GM21390 (cell line): ENCODE data around the gene ACSM6.

ENCODE experiments used
- ATAC-seq: cut with Tn5 transposase; IDR thresholded peaks from one replicate; pipeline ENCODE4 v1.9.1; 2021; ENCODE audit not compliant: unreplicated experiment

Gene ACSM6

DNA sequence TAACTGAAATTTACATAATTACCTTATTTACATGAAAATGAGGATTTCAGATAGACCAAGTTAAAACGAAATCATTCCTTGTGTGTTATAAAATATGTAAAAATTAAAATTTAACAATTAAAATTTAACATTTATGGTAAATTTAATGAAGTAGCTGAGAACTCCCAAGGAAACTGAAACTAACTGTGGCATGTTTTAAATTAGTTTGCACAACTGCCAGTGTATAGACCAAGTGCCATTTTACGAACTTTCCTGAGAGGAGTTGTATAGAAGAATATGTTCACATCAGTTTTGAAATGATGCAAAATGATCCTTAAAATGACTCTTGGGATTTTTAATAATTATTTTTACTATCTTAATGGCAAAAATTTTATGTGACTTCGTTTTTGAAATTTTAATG, 73.2 kb downstream of the ACSM6 start:
- ATAC-seq, result no peak

GRCh38 chr10:95268438-95268837, 74.4 kb downstream of the ACSM6 start:
- ATAC-seq, result no peak

DNA sequence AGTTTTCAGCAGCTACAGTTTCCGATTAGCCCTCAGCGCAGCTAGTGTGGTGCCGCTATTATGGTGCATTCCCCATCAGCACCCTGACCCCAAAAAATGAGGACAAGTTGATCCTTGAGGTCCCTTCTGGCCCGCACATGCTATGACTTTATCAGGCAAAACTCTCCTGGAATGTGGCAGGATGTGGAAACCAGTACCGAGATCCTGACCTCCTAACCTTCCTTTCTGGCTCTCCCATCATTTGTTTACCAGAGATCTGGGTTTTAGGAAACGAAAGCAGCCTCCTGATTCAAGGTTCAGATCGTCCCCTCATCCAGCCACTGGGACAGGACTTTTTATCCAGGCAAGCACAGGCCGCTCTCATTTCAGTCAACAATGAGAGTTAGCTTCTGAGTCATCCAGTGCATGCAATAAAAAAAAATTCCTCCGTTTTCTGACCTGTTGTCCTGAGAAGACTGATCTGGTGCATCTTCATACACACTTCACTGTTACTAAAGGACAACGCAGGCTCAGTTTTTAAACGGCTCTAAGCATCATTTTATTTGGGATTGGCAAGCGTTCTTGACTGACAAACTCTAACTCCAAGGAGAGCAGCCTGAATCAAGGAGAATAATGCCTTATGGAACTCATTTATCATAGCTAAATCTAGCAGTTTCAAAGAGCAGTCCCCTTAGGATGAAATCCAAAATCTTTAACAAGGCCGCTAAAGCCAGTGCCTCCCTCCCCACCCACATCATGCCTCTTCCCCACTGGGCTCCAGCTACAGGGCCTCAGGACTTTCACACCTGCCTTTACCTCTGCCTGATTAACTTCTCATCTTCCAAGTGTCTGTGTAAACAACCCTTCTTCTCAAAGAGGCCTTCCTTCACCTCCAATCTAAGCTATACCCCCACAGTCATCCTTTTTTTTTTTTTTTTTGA, 79.6 kb downstream of the ACSM6 start:
- no peak for ATAC-seq

DNA sequence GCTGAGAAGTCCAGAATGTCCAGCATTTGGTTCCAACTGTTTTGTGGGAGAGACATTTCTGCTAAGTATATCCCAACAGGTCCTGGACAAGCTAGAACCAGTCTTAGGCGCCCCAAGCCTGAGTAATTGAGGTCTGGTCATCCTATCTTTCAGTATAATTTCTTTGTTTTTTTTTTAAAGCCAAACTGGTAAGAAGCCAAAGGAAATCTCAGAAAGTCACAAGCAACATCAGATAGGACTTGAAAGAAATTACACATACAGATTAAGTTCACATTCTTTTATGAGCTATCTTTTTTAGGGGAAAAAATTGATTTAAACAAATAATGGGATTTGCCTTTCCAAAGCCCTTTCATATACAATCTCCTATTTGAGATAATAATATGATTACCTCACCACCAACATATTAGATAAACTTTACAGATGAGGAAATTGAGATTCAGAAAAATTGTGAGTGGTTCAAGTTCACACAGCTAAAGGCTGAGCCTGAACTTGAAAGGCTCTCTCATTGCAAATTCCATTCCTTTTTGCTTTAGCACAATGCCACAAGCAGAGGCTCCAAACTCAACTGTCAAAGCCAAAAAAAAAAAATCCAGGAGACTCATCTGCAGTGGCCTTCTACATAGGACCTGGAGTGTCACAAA, 81.8 kb downstream of the ACSM6 start:
- ATAC-seq, result no peak

DNA sequence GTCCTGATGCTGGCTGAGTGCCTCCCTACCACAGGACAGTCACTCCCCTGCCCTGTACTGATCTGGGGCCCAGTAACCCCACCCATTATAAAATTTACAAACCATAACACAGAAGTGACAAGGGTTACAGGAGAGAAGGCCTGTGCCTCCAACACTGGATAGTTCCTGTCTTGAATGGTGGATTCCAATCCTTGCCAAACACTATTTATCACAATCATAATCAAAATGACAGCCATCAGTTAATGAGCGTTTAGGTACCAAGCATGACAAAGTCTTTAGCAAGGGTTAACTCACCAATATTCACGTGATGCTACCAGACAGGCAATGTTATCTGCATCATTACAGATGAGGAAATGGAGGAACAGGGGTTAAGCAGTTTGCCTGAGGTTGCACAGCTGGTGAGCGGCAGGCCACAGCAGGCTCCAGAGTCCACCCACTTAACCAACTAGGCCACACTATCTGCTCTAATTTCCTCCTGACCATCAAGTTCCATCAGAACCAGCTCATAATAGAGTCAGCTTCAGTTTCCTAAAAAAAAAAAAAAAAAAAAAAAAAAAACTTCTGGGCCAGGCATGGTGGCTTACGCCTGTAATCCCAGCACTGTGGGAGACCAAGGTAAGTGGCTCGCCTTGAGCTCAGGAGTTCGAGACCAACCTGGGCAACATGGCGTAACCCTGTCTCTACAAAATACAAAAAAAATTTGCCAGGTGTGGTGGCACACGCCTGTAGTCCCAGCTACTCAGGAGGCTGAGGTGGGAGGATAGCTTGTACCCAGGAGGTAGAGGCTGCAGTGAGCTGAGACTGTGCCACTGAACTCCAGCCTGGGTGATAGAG, 82.5 kb downstream of the ACSM6 start:
- no peak for ATAC-seq

DNA sequence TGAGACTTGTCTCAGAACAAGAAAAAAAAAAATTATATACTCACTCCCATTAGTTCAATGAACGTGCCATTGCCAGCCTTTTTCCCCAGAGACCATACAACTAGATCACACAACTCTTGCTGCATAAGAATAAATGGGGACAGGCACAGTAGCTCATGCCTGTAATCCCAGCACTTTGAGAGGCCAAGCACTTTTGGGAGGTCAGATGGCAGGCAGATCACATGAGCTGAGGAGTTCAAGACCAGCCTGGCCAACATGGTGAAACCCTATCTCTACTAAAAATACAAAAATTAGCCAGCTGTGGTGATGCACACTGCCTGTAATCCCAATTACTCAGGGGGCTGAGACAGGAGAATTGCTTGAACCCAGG, 83.1 kb downstream of the ACSM6 start:
- ATAC-seq, result no peak

DNA sequence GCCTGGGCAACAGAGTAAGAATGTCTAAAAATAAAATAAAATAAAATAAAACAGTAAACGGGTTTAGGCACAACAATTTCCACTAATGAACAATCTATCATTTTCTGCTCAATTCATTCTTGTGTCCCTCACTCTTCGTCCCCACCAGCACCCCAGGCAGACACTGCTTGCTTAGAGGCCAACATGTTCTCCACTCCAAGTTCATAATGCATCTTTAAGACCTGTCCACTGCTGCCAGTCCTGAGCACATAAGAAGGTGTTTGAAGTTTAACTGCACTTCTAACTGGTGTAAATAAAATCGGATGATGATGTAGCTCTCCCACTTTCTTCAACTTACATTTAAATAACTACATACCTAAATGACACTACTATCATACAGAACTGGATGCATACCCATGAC, 83.6 kb downstream of the ACSM6 start:
- no peak for ATAC-seq
